ENCODE results near the gene TMPRSS7.
"Not testable (repeated sequence)": the region's sequence is repeated elsewhere in the genome, so short reads cannot be mapped to it uniquely, and the experiment has no call there.

The TMPRSS7 gene

GRCh38 chr3:112012205-112012992 lies 22.1 kb upstream of the TMPRSS7 start:
- DNase-seq = no peak

- peak; percentile 53 to 63 for DNase-seq
Observed at GRCh38 chr3:112013058-112013783, 21.3 kb upstream of the TMPRSS7 start.

DNA sequence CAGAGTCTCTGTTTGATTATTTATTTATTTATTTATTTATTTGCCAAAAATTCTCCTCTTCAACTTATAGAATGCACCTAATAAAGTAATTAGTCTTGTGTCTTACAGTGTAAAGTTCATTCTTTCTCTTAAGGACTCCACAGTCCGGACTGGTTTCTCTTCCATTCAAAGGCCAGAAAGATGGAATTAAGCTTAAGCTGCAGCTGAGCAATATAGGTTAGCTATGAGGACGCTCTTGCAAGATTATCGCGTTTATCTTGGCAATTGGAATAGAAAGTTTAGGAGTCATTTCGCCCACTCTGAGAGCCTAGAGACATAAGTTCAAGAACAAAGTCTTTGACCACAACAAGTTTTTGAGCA lies 20.8 kb upstream of the TMPRSS7 start:
- DNase-seq = no peak

DNA sequence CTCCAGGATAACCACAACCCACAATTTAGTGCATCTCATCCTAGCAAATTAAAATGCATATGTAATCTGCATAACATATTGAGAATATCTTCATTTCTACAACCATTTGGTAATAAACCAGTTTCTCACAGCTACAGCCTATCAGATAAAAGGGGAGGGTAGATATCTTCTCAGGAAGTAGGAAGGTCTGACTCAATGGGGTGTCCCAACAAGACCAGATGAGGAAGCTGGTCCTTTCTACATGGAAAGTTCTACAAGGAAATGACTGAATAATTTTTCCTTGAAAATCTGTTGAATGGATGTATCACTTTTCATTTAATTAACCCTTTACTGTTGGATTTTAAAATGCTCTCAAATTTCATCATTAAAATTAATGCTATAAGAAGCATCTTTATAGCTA lies 17.4 kb upstream of the TMPRSS7 start:
- DNase-seq = no peak

GRCh38 chr3:112018712-112019111 lies 15.8 kb upstream of the TMPRSS7 start:
- DNase-seq = no peak

GRCh38 chr3:112019716-112020115 lies 14.8 kb upstream of the TMPRSS7 start:
- no peak for DNase-seq

DNA sequence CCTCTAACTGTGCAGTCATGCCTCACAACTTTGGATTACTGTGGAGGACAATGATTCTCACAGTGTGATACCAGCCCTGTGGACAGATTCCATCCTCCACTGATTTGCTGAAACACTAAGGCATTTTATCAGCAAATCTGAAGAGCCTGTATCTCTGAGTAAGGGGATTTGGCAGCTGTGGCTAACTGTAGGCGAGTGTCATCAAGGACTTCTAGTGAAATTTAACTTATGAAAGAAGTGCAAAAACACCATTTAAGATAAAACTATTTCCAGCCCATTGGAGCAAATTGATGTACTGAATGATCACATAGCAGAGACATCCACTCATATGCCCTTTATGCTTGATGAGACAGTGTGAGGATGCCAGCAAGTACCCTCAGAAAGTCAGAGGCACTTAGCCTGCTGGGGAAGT lies 13.9 kb upstream of the TMPRSS7 start:
- no peak for DNase-seq

DNA sequence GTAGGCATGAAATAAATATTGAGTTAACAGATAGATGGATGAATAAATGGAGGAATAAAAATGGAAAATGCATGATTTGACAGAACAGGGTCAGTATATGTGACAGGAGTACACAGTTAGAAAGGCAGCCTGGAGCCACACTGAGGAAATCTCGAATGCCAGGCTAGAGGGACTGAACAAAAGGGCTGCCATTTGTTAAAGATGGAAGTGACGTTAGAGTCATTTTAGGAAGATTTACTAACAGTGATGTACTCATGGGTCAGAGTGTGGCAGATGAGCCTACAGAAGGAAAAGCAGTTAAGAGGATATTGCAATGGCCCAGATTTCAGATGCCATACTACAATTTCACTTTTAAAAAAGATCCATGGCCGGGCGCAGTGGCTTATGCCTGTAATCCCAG lies 7.4 kb upstream of the TMPRSS7 start:
- no peak for DNase-seq

DNA sequence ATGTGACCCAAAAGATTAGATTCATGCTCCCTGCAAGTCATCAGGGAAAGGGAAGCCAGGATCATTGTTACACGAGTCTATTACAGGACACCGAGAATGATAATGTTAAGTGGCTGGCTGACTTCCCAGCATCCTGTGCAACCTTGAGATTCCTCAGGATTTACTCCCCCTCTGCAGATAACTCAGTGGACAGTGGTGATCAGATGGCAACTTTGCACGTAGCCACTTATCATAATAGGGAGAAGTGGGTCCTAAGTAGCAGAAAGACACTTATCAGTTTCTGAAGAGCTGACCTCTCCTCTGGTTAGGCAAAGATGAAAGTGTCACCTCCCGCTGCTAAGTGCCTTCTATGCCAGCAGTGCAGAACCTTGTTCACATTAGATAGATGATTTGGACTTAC lies 6.7 kb upstream of the TMPRSS7 start:
- DNase-seq = no peak

DNA sequence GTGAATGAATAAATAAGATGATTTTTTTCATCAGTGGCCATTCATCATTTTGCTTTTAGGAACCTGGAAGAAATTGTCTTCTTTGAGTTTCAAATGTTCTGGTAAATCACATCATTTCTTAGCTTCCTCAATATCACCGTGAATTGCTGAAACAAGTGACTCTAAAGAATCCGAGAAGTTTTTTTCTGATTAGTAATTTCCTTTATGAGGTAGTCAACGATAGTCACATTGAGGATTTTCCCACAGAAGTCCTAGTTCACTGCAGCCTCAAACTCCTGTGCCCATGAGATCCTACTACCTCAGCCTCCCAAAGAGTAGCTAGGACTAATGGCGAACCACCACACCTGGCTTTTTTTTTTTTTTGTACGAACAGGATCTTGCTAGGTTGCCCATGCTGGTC lies 3.6 kb upstream of the TMPRSS7 start:
- no peak for DNase-seq

GRCh38 chr3:112032098-112032731 lies 2.3 kb upstream of the TMPRSS7 start:
- no peak for DNase-seq

DNA sequence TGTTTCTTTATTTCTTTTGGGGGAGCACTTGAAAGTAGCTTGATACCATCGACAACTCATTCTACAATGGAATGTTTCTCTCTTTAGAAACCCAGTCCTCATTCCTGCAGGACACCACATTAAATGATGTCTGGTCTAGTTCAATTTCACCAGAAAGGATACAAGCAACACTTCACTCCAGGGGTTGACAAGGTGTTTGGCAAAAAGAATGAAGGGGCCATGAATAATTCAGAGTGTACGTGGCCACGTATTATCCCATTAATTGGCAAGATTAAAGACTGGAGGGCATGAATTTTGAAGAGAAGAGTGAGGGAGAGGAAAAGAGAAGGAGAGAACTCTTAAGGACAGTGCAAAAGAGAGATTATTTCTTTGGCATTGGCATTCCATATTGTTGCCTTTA lies 705 bp downstream of the TMPRSS7 start:
- no peak for DNase-seq

GRCh38 chr3:112037194-112037593 lies 2.7 kb downstream of the TMPRSS7 start:
- DNase-seq = not testable (repeated sequence)

- DNase-seq = no peak
Observed at GRCh38 chr3:112038863-112039262, 4.3 kb downstream of the TMPRSS7 start.

GRCh38 chr3:112041321-112041720 lies 6.8 kb downstream of the TMPRSS7 start:
- DNase-seq = no peak

DNA sequence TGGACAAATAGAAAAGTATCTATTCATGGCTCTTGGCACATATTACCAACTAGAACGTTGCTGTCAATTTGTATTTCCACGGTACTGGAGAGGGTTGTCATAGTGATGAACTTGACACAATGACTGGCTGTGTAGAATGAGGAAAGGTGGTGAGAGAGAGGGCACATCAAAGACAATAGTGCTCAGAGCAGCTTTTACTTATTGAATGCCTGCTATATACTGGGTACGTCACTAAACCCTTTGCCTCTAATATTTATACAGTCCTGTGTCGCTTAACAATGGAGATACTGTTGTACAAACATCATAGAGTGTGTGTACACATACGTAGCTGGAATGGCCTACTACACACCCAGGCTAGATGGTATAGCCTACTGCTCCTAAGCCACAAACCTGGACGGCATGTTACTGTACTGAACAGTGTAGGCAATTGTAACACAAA lies 8.3 kb downstream of the TMPRSS7 start:
- no peak for DNase-seq

DNA sequence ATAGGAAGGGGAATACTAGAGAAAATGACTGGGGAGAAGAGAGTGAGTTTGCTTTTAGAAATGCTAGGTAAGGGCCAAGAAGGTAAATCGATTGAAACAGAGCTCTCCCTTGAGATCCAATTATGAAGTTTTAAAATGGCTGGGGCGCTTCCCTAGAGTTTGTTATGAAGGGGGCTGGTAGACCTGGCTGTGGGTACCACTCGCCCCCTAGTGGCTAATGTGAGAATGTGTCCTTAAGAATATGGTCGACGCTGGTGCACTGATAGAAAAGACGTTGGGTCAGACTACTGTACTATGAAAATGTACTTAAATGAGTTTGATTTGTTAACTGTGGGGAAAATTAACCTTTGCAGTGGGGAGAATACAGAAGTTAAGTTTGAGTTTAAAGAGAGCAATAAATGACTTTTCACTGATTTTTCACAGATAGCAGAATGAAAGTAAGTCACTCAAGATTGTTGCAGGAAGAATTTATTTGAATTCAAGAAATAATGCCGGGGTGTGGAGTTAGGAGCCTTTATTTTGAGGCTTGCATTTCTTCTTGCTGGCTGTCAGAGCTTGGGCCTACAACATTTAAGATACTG lies 9.2 kb downstream of the TMPRSS7 start:
- peak; percentile 16 to 25 for DNase-seq

DNA sequence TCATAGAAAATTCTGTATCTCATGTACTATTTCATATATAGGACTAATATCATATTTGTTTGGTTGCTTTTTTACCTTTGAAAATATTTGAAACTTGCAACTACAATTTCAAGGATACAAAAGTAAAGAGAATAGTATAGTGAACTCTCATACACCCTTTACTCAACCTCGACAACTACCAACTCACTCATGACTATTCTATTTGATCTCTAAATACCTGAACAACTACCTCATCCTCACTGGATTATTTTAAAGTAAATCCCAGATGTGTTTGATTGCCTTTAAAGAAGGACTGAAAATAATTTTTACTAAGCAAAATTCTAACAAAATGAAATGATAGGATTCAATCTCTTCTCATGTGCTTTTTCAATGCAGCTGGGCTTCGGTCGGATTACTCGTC lies 12.1 kb downstream of the TMPRSS7 start:
- DNase-seq = no peak

DNA sequence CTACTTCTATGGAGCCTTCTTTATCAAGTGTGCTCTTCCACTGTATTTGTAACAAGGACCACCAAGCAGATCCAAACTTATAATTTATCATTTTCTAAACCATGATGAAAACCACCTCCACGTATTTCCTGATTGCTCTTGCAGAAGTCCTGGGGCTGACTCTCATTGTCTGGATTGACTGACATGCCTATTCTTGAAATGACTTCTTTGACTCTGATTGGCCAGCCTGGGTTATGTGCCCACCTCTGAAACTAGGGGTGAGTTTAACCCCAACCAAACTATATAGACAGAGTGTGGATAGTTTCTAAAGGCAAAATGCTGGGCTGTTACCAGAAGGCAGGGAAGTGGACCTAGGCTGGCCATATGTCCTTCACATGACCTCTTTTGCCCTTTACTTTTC lies 12.7 kb downstream of the TMPRSS7 start:
- no peak for DNase-seq

DNA sequence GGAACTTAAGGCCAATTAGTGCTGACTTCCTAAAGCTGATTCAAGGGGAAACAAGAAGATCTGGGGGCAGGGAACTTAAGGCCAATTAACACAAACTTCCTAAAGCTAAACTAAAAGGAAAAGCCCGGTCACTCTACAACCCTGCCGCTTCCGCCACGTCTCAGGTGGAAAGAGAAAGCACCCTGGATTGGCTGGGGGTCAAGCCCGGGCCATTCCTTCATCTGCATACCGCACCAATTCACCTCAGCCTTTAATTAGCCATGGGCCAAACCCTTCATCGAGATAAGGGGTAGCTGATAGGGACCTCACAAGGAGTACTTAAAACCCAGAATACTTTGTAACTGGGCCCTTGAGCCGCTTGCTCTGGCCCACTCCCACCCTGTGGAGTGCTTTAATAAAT lies 14.4 kb downstream of the TMPRSS7 start:
- DNase-seq = no peak

DNA sequence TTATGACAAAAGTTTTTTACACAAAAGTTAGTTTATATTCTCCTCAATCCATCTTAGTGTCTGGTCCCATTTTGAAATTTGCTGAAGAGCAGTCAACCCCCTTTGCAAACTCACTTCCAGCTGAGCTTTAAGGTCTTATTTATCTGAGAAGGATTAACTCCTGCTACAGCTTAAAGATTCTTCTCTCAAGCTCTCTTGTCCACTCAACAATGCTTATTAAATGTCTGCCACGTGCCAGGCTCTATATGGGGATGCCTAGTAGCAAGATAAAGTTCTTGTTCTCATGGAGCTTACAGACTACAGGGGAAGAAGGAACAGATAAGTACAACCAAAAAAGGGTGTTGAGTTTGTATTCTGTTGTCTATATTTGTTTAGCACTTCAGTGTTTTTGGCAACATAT lies 18.7 kb downstream of the TMPRSS7 start:
- no peak for DNase-seq

GRCh38 chr3:112056451-112056929 lies 22.0 kb downstream of the TMPRSS7 start:
- DNase-seq = peak in 1 of 2 experiments; percentile 9

GRCh38 chr3:112059497-112059896 lies 25.0 kb downstream of the TMPRSS7 start:
- no peak for DNase-seq

All from activated CD4-positive, alpha-beta T cell treated with anti-CD3 and anti-CD28 coated beads, Interleukin-2, amount 50 U/mL, for 4 hours (primary cell).